Brain microvascular endothelial cell (primary cell): ENCODE data around the gene TLDC2.
"Not testable (repeated sequence)": the region's sequence is repeated elsewhere in the genome, so short reads cannot be mapped to it uniquely, and the experiment has no call there.

Source experiments
- DNase-seq: peaks from one replicate; pipeline ENCODE4 v3.0.0-alpha.2; 2020
- H3K27ac ChIP-seq: fragments of 250-450 bp; sonication (Bioruptor Pico); 2 replicates; pipeline ENCODE4 v1.5.1; 2020; ENCODE audit warnings: mild to moderate bottlenecking, moderate library complexity
- H3K27me3 ChIP-seq: fragments of 250-450 bp; sonication (Bioruptor Pico); replicated peaks from 2 replicates; pipeline ENCODE4 v1.5.1; 2020; ENCODE audit warnings: mild to moderate bottlenecking
- H3K36me3 ChIP-seq: fragments of 250-450 bp; sonication (Bioruptor Pico); replicated peaks from 2 replicates; pipeline ENCODE4 v1.5.1; 2020; ENCODE audit warnings: mild to moderate bottlenecking
- H3K4me3 ChIP-seq: 2 replicates; pipeline ENCODE4 v1.5.1; 2011; ENCODE audit warnings: low read depth, mild to moderate bottlenecking, control low read depth, low read length, moderate library complexity
- in situ Hi-C: cut with HindIII; loops from 2 replicates; pipeline ENCODE4 v1.10.0; 2017; ENCODE audit warnings: low sequenced_read_pairs, low pct_ligation_motif_present
- TF ChIP-seq, protein P1 (sequence below): IDR thresholded peaks from 2 replicates; pipeline ENCODE4 v1.5.1; 2011; ENCODE audit warnings: low read depth, mild to moderate bottlenecking, moderate library complexity, low read length, control low read depth, inconsistent platforms; ENCODE audit errors: missing control alignments

TLDC2 gene

DNA sequence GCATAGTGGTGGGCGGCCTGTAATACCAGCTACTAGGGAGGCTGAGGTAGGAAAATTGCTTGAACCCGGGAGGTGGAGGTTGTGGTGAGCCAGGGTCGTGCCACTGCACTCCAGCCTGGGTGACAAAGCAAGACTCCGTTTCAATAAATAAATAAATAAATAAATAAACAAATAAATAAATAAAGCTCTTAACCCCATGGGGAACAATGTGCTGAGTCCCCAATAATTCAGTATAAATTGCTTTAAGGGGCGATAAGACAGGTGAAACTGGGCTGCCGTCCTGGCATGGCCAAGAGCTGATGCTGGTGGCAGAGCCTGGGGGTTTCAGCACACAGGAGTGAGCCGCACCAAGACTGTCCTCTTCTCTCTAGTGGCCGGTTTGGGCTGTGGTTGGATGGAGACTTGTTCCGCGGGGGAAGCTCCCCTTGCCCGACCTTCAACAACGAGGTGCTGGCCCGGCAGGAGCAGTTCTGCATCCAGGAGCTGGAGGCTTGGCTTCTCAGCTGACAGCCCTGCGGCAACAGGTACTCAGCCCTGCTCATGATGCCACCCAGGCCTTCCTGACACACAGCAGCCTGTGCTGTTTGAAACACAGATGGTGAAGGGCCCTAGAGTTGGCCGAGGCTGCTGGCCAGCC lies 13.1 kb downstream of the TLDC2 start:
- in situ Hi-C loops, result no loop called here

DNA sequence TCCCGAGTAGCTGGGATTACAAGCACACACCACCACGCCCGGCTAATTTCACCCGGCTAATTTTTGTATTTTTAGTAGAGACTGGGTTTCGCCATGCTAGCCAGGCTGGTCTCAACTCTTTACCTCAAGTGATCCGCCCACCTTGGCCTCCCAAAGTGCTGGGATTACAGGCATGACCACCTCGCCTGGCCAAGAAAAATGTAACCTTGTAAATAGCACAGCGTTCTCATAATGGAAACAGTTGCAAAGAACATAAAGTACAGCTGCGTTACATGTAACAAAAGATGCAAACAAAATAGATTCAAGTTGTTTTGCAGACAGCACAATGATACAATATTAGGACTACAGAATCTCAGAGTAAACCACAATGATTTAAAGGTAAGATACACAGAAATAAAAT lies 14.6 kb downstream of the TLDC2 start:
- H3K27me3 ChIP-seq, result no peaks in the 10 kb centered on the region
- H3K36me3 ChIP-seq, result no peaks in the 10 kb centered on the region
- DNase-seq, result no peak
- in situ Hi-C loops, result no loop called here
- TF ChIP-seq, protein P1, sequence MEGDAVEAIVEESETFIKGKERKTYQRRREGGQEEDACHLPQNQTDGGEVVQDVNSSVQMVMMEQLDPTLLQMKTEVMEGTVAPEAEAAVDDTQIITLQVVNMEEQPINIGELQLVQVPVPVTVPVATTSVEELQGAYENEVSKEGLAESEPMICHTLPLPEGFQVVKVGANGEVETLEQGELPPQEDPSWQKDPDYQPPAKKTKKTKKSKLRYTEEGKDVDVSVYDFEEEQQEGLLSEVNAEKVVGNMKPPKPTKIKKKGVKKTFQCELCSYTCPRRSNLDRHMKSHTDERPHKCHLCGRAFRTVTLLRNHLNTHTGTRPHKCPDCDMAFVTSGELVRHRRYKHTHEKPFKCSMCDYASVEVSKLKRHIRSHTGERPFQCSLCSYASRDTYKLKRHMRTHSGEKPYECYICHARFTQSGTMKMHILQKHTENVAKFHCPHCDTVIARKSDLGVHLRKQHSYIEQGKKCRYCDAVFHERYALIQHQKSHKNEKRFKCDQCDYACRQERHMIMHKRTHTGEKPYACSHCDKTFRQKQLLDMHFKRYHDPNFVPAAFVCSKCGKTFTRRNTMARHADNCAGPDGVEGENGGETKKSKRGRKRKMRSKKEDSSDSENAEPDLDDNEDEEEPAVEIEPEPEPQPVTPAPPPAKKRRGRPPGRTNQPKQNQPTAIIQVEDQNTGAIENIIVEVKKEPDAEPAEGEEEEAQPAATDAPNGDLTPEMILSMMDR, result no peak
- H3K27ac ChIP-seq, result no peak overlapping the region
- no peak overlapping the region for H3K4me3 ChIP-seq

More for the DNA sequence above, 13.1 kb downstream of the TLDC2 start:
- no peak for DNase-seq
- H3K4me3 ChIP-seq, result no peak overlapping the region
- H3K36me3 ChIP-seq, result no peaks in the 10 kb centered on the region
- TF ChIP-seq, protein P1, result no peak
- no peak overlapping the region for H3K27ac ChIP-seq
- H3K27me3 ChIP-seq, result no peaks in the 10 kb centered on the region

DNA sequence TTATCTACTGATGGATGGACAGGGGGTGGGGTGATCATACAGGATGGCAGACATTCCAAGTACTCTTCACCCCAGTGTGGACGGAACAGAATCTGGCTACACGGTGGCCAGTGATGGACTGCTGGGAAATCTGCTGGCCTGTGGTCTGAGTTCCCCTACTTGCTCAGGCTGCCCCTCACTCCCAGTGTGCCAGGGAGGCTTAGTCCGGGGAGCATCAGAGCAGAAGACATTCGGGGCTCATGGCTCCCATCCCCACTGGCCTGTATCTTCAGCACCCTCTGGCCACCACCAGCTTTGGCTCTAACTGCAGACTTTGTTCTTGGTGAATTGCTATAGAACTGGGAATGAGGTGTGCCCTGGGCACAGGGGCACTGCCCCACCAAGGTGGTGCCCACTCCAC lies 15.3 kb downstream of the TLDC2 start:
- TF ChIP-seq, protein P1, result no peak

DNA sequence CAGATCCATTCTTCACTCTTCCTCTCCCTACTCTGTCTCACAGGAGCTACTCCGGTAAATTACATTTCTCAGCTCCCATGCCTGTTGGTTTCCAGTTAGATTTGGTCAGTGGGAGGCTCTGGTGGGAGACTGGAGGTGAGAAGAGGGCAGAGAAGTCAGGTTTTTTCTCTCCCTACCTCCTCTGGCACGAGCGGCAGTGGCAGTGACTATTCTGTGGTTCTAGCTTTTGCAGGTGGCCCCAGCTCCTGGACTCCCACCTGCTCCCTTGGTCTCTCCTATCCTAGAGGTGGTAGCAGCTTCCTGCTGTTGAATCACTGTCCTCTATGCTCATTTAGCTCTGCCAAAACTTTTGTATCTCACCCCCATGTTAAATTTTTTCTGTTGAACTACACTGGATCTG lies 17.9 kb downstream of the TLDC2 start:
- Histone ChIP-seq H3K4me3 (no peak overlapping the region), H3K27ac (no peak overlapping the region), H3K27me3 (no peaks in the 10 kb centered on the region), H3K36me3 (no peaks in the 10 kb centered on the region)
- in situ Hi-C loops, result no loop called here
- TF ChIP-seq, protein P1, result no peak
- DNase-seq, result no peak

More for the DNA sequence above, 15.3 kb downstream of the TLDC2 start:
- no peak overlapping the region for H3K4me3 ChIP-seq
- H3K36me3 ChIP-seq, result no peaks in the 10 kb centered on the region
- no peaks in the 10 kb centered on the region for H3K27me3 ChIP-seq
- H3K27ac ChIP-seq, result no peak overlapping the region
- in situ Hi-C loops, result no loop called here
- no peak for DNase-seq

DNA sequence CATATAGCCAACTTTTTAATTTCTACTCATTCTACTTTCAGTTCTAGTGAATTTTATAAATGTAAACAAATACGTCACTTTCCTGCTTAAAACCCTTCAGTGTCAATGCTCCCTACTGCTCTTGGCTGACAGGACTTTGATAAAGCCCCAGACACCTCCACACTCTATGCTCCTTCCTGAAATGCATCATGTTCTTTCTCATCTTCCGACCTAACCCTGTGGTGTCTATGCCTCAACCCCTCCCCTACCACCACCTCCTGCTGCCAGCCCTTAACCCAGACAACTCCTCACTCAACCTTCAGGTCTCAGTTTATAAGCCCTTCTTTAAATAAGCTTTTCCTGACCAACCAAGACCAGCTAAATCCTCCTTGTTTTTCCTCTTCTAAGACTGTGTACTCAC lies 19.1 kb downstream of the TLDC2 start:
- H3K36me3 ChIP-seq, result no peaks in the 10 kb centered on the region
- TF ChIP-seq, protein P1, result no peak
- in situ Hi-C loops, result no loop called here

DNA sequence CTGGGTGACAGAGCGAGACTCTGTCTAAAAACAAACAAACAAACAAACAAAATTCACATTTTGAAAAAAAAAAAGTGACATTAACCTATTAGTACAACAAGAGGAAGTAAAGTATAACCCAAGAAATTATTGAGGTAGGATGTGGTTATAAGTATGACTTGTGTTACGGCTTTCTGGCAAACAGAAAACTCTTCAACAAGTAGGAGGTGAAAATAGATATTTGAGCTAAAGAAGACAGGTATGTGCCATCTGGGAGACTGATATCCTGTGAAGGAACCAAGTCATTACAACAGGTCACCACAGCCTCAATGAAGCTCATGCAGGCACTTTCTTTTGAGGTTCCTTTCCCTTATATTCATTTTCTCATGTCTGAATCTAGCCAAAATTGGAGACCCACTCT lies 28.8 kb downstream of the TLDC2 start:
- no peaks in the 10 kb centered on the region for H3K27me3 ChIP-seq
- TF ChIP-seq, protein P1, result no peak
- in situ Hi-C loops, result no loop called here
- no peak overlapping the region for H3K27ac ChIP-seq
- no peak overlapping the region for H3K4me3 ChIP-seq
- no peaks in the 10 kb centered on the region for H3K36me3 ChIP-seq
- DNase-seq, result no peak

More for the DNA sequence above, 19.1 kb downstream of the TLDC2 start:
- H3K27ac ChIP-seq, result no peak overlapping the region
- no peaks in the 10 kb centered on the region for H3K27me3 ChIP-seq
- no peak for DNase-seq
- H3K4me3 ChIP-seq, result no peak overlapping the region

DNA sequence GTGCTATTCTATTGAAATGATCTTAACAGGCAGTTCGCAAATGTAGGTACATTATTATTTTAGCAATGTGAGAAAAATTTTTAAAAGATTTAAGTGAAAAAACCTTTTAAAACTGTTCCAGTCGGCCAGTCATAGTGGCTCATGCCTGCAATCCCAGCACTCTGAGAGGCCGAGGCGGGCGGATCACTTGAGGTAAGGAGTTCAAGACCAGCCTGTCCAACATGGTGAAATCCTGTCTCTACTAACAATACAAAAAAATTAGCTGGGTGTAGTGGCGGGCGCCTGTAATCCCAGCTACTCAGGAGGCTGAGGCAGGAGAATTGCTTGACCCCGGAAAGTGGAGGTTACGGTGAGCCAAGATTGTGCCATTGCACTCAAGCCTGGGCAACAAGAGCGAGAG lies 29.6 kb downstream of the TLDC2 start:
- not testable (repeated sequence) for H3K27ac ChIP-seq, H3K36me3 ChIP-seq

DNA sequence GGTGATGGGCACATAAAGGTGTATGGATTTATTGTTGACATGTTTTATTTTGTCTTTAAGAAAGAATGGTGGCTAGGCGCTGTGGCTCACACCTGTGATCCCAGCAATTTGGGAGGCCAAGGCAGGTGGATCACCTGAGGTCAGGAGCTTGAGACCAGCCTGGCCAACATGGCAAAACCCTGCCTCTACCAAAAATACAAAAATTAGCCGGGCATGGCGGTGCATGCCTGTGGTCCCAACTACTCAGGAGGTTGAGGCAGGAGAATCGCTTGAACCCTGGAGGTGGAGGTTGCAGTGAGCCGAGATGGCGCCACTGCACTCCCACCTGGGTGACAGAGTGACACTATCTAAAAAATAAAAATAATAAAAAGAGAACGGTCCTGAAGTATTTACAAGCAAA lies 30.1 kb downstream of the TLDC2 start:
- H3K27ac ChIP-seq, H3K4me3 ChIP-seq, in situ Hi-C loops, H3K27me3 ChIP-seq, H3K36me3 ChIP-seq, DNase-seq: not testable (repeated sequence)

More for the DNA sequence above, 29.6 kb downstream of the TLDC2 start:
- H3K4me3 ChIP-seq, DNase-seq, in situ Hi-C loops, H3K27me3 ChIP-seq: not testable (repeated sequence)
